ENCODE data around the gene AP4E1. TPM values are rescaled to one million over a fixed set of nuclear protein-coding genes. Genes with fewer than 3 reads are reported as not detected.

Gene AP4E1
- total and polyA plus RNA-seq, 2 of the 4 experiments (the other 2 are of a cell fraction) = 3.1 to 6.8 TPM

DNA sequence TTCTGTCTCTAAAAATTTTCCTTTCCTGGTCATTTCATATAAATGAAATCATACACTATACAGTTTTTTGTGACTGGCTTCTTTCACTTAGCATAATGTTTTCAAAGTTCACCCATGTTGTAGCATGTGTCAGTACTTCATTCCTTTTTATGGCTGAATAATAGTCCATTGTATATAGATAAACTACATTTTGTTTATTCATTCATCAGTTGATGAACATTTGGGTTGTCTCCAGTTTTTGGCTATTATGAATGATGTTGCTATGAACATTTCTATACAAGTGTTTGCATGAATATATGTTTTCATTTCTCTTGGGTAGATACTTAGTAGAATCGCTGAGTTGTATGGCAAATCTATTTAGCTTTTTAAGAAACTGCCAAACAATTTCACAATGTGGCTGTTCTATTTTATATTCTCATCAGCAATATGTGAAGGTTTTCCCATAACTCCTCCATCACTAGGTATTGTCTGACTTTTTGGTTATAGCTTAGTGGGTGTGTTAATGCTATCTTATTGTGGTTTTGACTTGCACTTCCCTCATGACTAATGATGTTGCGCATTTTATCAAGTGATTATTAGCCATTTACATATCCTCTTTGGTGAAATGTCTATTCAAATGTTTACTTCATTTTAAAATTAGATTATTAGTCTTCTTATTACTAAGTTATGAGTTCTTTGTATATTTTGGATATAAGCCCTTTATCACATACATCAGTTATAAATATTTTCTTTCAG lies 21.7 kb upstream of the AP4E1 start:
- TF ChIP-seq, protein P1, sequence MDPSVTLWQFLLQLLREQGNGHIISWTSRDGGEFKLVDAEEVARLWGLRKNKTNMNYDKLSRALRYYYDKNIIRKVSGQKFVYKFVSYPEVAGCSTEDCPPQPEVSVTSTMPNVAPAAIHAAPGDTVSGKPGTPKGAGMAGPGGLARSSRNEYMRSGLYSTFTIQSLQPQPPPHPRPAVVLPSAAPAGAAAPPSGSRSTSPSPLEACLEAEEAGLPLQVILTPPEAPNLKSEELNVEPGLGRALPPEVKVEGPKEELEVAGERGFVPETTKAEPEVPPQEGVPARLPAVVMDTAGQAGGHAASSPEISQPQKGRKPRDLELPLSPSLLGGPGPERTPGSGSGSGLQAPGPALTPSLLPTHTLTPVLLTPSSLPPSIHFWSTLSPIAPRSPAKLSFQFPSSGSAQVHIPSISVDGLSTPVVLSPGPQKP (IDR thresholded peaks at IDR 0.05; ENCODE audit: borderline replicate concordance, low read depth, low read length) = no peak
- TF ChIP-seq POLR2A (IDR thresholded peaks at IDR 0.05; ENCODE audit: low read depth, low read length) (no peak), RAD21 (IDR thresholded peaks at IDR 0.05; ENCODE audit: low read length) (no peak), MAZ (IDR thresholded peaks at IDR 0.05; ENCODE audit: borderline replicate concordance, low read depth, low read length) (no peak), FOS (IDR thresholded peaks at IDR 0.05; ENCODE audit: low read depth, low read length) (no peak), MXI1 (IDR thresholded peaks at IDR 0.05; ENCODE audit: borderline replicate concordance, low read depth, low read length) (no peak), CHD1 (IDR thresholded peaks at IDR 0.05; ENCODE audit: low read depth, low read length) (no peak), RCOR1 (IDR thresholded peaks at IDR 0.05; ENCODE audit: insufficient replicate concordance, low read length) (no peak), MAFK (IDR thresholded peaks at IDR 0.05; ENCODE audit: low read depth, low read length) (no peak), CEBPB (IDR thresholded peaks at IDR 0.05; ENCODE audit: low read depth, low read length) (no peak), RFX5 (IDR thresholded peaks at IDR 0.05; ENCODE audit: low read depth, low read length) (no peak), BHLHE40 (IDR thresholded peaks at IDR 0.05; ENCODE audit: low read depth, low read length) (no peak), SMC3 (IDR thresholded peaks at IDR 0.05; ENCODE audit: low read depth, low read length) (no peak), NFE2L2 (IDR thresholded peaks at IDR 0.05; ENCODE audit: low read depth, low read length) (no peak)
- TF ChIP-seq, protein P2, sequence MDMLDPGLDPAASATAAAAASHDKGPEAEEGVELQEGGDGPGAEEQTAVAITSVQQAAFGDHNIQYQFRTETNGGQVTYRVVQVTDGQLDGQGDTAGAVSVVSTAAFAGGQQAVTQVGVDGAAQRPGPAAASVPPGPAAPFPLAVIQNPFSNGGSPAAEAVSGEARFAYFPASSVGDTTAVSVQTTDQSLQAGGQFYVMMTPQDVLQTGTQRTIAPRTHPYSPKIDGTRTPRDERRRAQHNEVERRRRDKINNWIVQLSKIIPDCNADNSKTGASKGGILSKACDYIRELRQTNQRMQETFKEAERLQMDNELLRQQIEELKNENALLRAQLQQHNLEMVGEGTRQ (IDR thresholded peaks at IDR 0.05; ENCODE audit: low read depth, low read length) = no peak
- TF ChIP-seq, protein P3, sequence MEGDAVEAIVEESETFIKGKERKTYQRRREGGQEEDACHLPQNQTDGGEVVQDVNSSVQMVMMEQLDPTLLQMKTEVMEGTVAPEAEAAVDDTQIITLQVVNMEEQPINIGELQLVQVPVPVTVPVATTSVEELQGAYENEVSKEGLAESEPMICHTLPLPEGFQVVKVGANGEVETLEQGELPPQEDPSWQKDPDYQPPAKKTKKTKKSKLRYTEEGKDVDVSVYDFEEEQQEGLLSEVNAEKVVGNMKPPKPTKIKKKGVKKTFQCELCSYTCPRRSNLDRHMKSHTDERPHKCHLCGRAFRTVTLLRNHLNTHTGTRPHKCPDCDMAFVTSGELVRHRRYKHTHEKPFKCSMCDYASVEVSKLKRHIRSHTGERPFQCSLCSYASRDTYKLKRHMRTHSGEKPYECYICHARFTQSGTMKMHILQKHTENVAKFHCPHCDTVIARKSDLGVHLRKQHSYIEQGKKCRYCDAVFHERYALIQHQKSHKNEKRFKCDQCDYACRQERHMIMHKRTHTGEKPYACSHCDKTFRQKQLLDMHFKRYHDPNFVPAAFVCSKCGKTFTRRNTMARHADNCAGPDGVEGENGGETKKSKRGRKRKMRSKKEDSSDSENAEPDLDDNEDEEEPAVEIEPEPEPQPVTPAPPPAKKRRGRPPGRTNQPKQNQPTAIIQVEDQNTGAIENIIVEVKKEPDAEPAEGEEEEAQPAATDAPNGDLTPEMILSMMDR (conservative IDR thresholded peaks at IDR 0.05; ENCODE audit: low read depth, low read length) = no peak
- Histone ChIP-seq H3K9ac (ENCODE audit: low read depth, low read length) (no peak overlapping the region), H3K9me1 (ENCODE audit: insufficient read depth, low read length) (peaks cover 8% of the 10 kb centered on the region; the same call in 1 of the 2 replicates), H3K56ac (ENCODE audit: extremely low read depth, insufficient read depth, low read length) (no peak overlapping the region), H2BK20ac (ENCODE audit: low read depth, low read length) (no peak overlapping the region), H3K27me3 (ENCODE audit: control insufficient read depth, insufficient read depth, low read length) (no peaks in the 10 kb centered on the region), H3K9me3 (ENCODE audit: control insufficient read depth, insufficient read depth, low read length) (peaks cover 2% of the 10 kb centered on the region; the same call in 1 of the 2 replicates), H4K8ac (ENCODE audit: low read depth in 2 of 2, low read length in 2 of 2) (no peak overlapping the region), H2BK15ac (ENCODE audit: low read depth, low read length) (no peak overlapping the region), H3K79me1 (ENCODE audit: low read depth in 1 of 2, low read length in 2 of 2) (no peaks in the 10 kb centered on the region), H3K4me3 (ENCODE audit: insufficient read depth, low read depth, low read length) (no peak overlapping the region), H3K23ac (ENCODE audit: low read depth, low read length) (no peak overlapping the region), H3K36me3 (ENCODE audit: control insufficient read depth, insufficient read depth, low read length) (no peaks in the 10 kb centered on the region), H3K18ac (ENCODE audit: low read depth, low read length) (no peak overlapping the region), H3K4me1 (ENCODE audit: control insufficient read depth, insufficient read depth, low read length) (peaks cover 5% of the 10 kb centered on the region; the same call in 1 of the 2 replicates), H3K14ac (replicated peaks; ENCODE audit: low read depth, low read length) (no peak overlapping the region), H4K20me1 (ENCODE audit: insufficient read depth, low read length) (no peaks in the 10 kb centered on the region), H4K91ac (ENCODE audit: insufficient read depth, low read depth, low read length) (no peak overlapping the region), H2AK9ac (replicated peaks; ENCODE audit: low read depth, low read length, poor library complexity) (no peak overlapping the region), H3K4ac (ENCODE audit: low read depth, low read length) (no peak overlapping the region), H3K27ac (ENCODE audit: insufficient read depth, low read length) (no peak overlapping the region), H2AK5ac (ENCODE audit: low read depth, low read length) (no peak overlapping the region), H2BK5ac (ENCODE audit: low read depth, low read length, poor library complexity, severe bottlenecking) (no peak overlapping the region), H2BK120ac (ENCODE audit: low read depth, low read length) (no peak overlapping the region), H3K4me2 (ENCODE audit: low read depth, low read length) (no peak overlapping the region), H4K5ac (ENCODE audit: low read depth, low read length) (no peak overlapping the region), H2AFZ (replicated peaks; ENCODE audit: low read length, poor library complexity) (no peak overlapping the region)
- dilution Hi-C loops (cut with HindIII; ENCODE audit: low sequenced_read_pairs, unreplicated experiment) = no loop called here
- BruUV-seq (replicated peaks) = no TSS peak
- no peak for DNase-seq
- no CpG with 5 or more reads among the region's 2 CpGs for WGBS, 2 experiments (ENCODE audit: extremely low coverage in 2 of 2, insufficient read length in 1 of 2)
- ChIA-PET POLR2A (ENCODE audit: unreplicated experiment) (no interaction called here), CTCF (interaction anchor here (0.6 to 0.8 kb wide), 4 partner anchors 26 to 265 kb away, joined by 3 to 4 read pairs (median 3); no protein-coding TSS in a partner anchor)
- ATAC-seq (ENCODE audit: low read depth) = no peak
- intact Hi-C loops (cut with micrococcal nuclease) = no loop called here
- in situ Hi-C loops (cut with MboI; ENCODE audit: low sequenced_read_pairs) = no loop called here

All from IMR-90 (cell line).